ENCODE measurements around the gene MYRIP.
A peak's percentile ranks its signal among the peaks of the same experiment; 100 is the strongest.
"Not testable (repeated sequence)": the region's sequence is repeated elsewhere in the genome, so short reads cannot be mapped to it uniquely, and the experiment has no call there.

Gene MYRIP

DNA sequence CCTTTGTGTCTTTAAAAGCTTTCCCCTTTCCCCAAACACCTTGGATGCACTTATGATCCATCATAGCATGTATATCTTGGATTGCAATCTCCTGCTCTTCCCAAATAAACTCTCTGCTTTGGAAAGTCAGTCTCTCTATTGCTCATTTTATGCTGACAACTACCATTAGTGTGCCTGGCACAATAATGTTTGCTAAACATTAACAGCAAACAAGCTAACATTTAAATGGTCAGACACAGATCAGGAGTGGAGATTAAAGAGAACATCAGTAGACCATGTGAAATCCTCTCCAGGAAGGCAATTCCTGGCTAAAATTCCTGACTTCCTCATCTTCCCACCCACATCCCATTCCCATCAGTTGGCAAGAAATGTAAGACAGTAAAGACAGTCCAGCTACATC, 455.8 kb downstream of the MYRIP start:
- Histone ChIP-seq H3K4me3 (no peak overlapping the region), H3K9me3 (replicated peaks in 1 of 11) (peaks cover 0 to 7% (median 0%) of the 10 kb centered on the region in 11 experiments; a peak in 1 of 22 replicates), H3K4me2 (no peak overlapping the region), H3K27ac (no peak overlapping the region), H3K4me1 (no peaks in the 10 kb centered on the region), H3K36me3 (no peaks in the 10 kb centered on the region), H3K27me3 (no peaks in the 10 kb centered on the region), H3K9ac (no peak overlapping the region), H4K20me1 (no peaks in the 10 kb centered on the region)
- TF ChIP-seq Cebpa-rat (IDR thresholded peaks at IDR 0.05): no peak

DNA sequence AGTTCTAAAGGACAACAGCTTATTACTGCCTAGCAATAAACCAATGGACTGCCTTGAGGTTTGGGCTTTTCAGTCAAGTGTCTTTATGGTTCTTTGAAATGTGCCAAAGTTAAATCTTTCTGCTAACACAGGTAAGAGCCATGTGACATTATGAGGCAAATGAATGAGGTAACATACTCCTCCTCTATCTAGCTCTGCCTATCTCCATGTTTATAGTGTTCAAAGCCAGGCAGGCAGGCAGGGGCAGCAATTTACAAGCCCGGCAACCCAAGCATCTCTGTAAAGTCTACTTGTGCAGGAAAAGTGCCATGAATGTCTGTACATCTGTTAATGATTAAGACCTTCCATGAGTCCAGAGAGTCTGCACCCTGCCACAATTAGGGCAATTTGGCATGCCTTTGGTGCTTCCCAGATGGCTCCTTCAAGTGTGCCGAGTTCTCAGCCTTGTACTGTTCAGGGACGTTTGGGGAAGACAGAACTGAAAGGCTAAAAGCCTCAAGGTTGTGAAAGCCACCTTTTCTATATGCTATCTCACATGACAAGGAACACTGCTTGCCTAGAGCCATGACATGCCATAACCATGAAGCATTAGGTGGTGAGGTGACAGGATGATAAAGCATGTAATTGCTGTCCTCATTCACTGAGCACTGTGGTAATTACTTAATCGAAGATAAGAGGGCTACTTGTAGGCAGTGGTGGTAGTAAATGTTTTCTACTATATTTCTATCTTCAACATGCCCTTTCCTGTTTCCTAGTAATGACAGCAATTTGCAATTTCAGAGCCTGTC, 458.7 kb downstream of the MYRIP start:
- H3K4me1 ChIP-seq: no peaks in the 10 kb centered on the region
- no peak for TF ChIP-seq Cebpa-rat (IDR thresholded peaks at IDR 0.05)
- no peak overlapping the region for H3K4me2 ChIP-seq
- no peak overlapping the region for H3K9ac ChIP-seq
- H3K4me3 ChIP-seq: no peak overlapping the region
- peaks cover 0 to 7% (median 0%) of the 10 kb centered on the region in 11 experiments; a peak in 1 of 22 replicates for H3K9me3 ChIP-seq (replicated peaks in 1 of 11)
- no peaks in the 10 kb centered on the region for H4K20me1 ChIP-seq
- no peaks in the 10 kb centered on the region for H3K27me3 ChIP-seq
- H3K36me3 ChIP-seq: no peaks in the 10 kb centered on the region
- no peak overlapping the region for H3K27ac ChIP-seq

DNA sequence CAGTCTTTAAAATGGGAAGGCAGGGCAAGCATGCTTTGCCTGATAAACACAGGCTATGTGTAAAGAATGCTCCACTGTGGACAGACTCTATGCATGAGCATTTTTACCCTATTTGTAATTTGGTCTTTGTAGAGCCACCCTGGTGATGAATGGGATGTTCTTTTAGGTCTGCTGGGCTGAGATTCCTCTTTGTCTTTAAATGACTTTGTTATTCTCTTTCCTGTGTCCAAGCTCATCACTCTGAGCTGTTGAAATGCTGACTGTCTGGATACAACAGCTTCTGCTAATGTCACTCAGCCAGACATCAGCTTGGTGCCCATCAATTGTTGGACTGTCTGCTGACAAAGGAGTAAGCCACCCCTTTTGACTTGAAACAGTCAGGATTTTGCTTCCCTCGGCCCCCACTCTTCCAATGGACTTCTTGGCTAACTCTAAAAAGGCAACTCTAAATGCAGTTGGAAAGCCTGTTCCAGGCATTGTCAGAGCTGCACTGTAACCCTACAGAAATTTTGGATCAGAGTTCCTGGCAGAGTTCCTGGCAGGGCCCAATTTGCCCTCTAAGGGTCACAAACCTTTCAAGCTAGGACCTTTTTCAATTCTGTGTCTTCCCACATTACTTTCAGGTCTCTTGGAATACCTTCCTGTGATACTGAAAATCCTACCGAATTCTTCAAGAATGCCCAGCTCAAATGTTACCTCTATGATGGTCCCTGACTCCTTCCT, 459.6 kb downstream of the MYRIP start:
- no peaks in the 10 kb centered on the region for H3K4me1 ChIP-seq
- TF ChIP-seq Cebpa-rat (IDR thresholded peaks at IDR 0.05): no peak
- H3K27me3 ChIP-seq: no peaks in the 10 kb centered on the region
- H3K27ac ChIP-seq: no peak overlapping the region
- H4K20me1 ChIP-seq: no peaks in the 10 kb centered on the region
- no peak overlapping the region for H3K4me2 ChIP-seq
- no peaks in the 10 kb centered on the region for H3K36me3 ChIP-seq
- H3K9ac ChIP-seq: no peak overlapping the region
- H3K4me3 ChIP-seq: no peak overlapping the region
- peaks cover 0 to 7% (median 0%) of the 10 kb centered on the region in 11 experiments; a peak in 1 of 22 replicates for H3K9me3 ChIP-seq (replicated peaks in 1 of 11)

DNA sequence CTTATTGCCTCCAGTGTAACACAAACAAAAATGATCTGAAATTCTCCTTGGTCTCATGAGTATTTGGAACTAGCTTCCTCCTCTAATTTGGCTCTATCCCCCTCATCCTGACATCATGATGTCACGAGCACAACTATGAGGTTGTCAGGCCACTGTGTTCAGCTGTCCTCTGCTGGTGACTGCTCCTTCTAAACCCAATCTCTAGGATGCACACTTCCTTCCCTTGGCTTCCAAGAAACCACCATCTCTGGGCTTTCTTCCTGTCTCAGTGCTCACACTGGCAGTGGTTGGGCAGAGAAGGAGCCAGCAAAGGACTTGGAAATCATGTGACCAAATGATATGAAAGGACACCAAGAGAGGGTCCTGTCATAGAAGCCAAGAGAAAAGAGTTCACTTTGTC, 469.4 kb downstream of the MYRIP start:
- Histone ChIP-seq H3K27ac (no peak overlapping the region), H3K4me3 (no peak overlapping the region), H3K9ac (no peak overlapping the region), H3K9me3 (replicated peaks in 1 of 11) (no peaks in the 10 kb centered on the region), H4K20me1 (no peaks in the 10 kb centered on the region), H3K4me1 (peaks cover 0 to 5% (median 0%) of the 10 kb centered on the region in 10 experiments; a peak in 2 of 20 replicates), H3K36me3 (no peaks in the 10 kb centered on the region), H3K4me2 (peak overlapping the region in 1 of 11 experiments; percentile 12; a peak in 1 of 22 replicates), H3K27me3 (no peaks in the 10 kb centered on the region)
- no peak for TF ChIP-seq Cebpa-rat (IDR thresholded peaks at IDR 0.05)

DNA sequence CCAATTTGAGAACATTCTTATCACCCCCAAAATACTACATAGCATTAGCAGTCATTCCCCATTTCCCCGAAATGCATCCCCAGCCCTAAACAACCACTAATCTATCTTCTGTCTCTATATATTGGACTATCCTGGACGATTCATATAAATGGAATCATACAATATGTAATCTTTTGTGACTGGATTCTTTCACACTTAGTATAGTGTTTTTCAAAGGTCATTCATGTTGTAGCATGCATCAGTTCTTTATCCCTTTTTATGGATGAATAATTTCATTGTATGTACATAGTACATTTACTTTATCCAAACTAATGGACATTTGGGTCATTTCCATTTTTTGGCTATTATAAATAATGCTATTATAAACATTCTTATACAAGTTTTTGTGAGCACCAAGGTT, 472.6 kb downstream of the MYRIP start:
- TF ChIP-seq Cebpa-rat (IDR thresholded peaks at IDR 0.05): no peak
- Histone ChIP-seq H3K4me2 (no peak overlapping the region), H3K4me3 (no peak overlapping the region), H3K27me3 (no peaks in the 10 kb centered on the region), H3K9me3 (replicated peaks in 1 of 11) (no peaks in the 10 kb centered on the region), H3K9ac (no peak overlapping the region), H3K27ac (no peak overlapping the region), H3K4me1 (peaks cover 0 to 5% (median 0%) of the 10 kb centered on the region in 10 experiments; a peak in 2 of 20 replicates), H4K20me1 (no peaks in the 10 kb centered on the region), H3K36me3 (no peaks in the 10 kb centered on the region)

DNA sequence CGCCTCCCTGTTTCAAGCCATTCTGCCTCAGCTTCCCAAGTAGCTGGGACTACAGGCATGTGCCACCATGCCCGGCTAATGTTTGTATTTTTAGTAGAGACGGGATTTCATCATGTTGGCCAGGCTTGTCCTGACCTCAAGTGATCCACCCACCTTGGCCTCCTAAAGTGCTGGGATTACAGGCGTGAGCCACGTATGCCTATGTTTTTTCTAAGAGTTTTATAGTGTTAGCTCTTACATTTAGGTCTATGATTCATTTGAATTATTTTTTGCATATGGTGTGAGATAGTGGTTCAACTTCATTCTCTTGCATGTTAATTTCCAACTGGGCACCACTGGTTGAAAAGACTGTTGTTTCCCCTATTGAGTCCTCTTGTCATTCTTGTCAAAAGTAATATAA, 473.6 kb downstream of the MYRIP start:
- H3K4me1 ChIP-seq; H3K9ac ChIP-seq; H3K27ac ChIP-seq; H3K9me3 ChIP-seq (replicated peaks in 1 of 11); H4K20me1 ChIP-seq; H3K4me2 ChIP-seq; H3K36me3 ChIP-seq; H3K4me3 ChIP-seq; H3K27me3 ChIP-seq: not testable (repeated sequence)

DNA sequence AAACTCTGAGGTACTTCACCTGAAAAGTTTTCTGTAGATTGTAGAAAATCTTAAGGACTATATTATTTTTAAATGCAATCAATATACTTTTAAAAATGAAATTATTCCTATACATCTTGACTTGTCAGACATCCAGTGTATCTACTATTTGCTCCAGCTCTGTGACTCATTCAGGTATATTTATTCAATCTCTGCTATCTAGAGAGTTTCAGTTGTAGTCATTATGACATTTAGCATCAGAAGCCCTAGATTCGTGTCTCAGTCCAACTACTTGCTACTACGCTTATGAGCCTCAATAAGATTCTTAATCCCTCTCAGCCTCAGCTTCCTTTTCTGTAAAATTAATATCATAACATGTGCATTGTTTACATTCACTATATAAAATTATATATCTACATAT, 477.8 kb downstream of the MYRIP start:
- Histone ChIP-seq H3K4me3 (no peak overlapping the region), H3K9ac (no peak overlapping the region), H3K4me1 (no peaks in the 10 kb centered on the region), H3K9me3 (replicated peaks in 1 of 11) (peaks cover 15 to 24% (median 20%) of the 10 kb centered on the region in 11 experiments), H3K36me3 (peaks cover 4 to 16% (median 11%) of the 10 kb centered on the region in 11 experiments; a peak in 14 of 22 replicates), H4K20me1 (no peaks in the 10 kb centered on the region), H3K27me3 (no peaks in the 10 kb centered on the region), H3K4me2 (no peak overlapping the region), H3K27ac (no peak overlapping the region)
- TF ChIP-seq Cebpa-rat (IDR thresholded peaks at IDR 0.05): no peak

DNA sequence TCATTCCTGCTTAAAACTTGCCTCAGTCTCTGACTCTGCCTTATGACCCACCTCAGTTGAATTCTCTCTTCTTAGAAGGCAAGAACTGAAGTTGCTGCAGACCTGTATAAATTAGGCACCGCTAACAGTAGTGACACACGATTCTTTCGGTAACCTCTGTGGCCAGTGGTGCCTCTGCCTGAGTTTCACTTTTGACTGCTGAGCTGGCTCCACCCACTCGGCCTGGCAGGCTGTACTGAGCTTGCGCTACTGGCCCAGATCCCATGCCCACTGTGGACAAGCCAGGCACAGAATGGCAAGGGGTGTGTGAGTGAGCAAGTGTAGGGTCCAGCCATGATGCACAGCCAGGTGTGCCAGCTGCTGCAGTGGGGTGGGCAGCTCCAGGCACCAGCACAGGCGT, 481.0 kb downstream of the MYRIP start:
- H4K20me1 ChIP-seq: no peaks in the 10 kb centered on the region
- H3K27ac ChIP-seq: no peak overlapping the region
- no peaks in the 10 kb centered on the region for H3K27me3 ChIP-seq
- H3K4me1 ChIP-seq: no peaks in the 10 kb centered on the region
- H3K9me3 ChIP-seq (replicated peaks in 1 of 11): peaks cover 15 to 24% (median 20%) of the 10 kb centered on the region in 11 experiments
- H3K4me3 ChIP-seq: no peak overlapping the region
- peaks cover 4 to 16% (median 11%) of the 10 kb centered on the region in 11 experiments; a peak in 14 of 22 replicates for H3K36me3 ChIP-seq
- H3K4me2 ChIP-seq: no peak overlapping the region
- TF ChIP-seq Cebpa-rat (IDR thresholded peaks at IDR 0.05): no peak
- H3K9ac ChIP-seq: no peak overlapping the region

DNA sequence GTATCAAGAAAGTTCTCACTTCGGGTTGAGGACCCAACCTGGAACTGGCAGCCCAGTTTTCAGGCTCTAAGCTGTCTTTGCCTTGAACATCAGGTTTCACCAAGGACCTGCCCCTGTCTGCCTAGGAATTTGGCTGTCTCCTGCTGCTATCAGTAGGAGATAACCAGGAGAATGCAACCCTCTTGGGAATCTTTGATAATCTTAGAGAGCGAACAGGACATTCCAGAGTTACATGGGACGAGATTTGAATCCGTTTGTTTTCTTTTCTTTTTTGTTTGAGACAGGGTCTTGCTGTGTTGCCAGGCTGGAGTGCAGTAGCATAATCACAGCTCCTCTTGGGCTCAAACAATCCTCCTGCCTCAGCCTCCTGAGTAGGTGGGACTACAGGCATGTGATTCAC, 482.1 kb downstream of the MYRIP start:
- TF ChIP-seq Cebpa-rat (IDR thresholded peaks at IDR 0.05): no peak
- H3K27me3 ChIP-seq: no peaks in the 10 kb centered on the region
- no peaks in the 10 kb centered on the region for H3K4me1 ChIP-seq
- no peak overlapping the region; a peak in 1 of 20 replicates for H3K4me3 ChIP-seq
- no peak overlapping the region for H3K9ac ChIP-seq
- peaks cover 15 to 24% (median 20%) of the 10 kb centered on the region in 11 experiments for H3K9me3 ChIP-seq (replicated peaks in 1 of 11)
- H3K36me3 ChIP-seq: peaks cover 4 to 16% (median 11%) of the 10 kb centered on the region in 11 experiments; a peak in 14 of 22 replicates
- no peak overlapping the region for H3K4me2 ChIP-seq
- no peak overlapping the region for H3K27ac ChIP-seq
- H4K20me1 ChIP-seq: no peaks in the 10 kb centered on the region
